Esophagus (tissue), 2 donors: ENCODE data around the gene ITGA11. TPM values are rescaled to one million over a fixed set of nuclear protein-coding genes. Genes with fewer than 3 reads are reported as not detected.

Source experiments
- H3K27ac ChIP-seq, 2 donors: one replicate each; pipeline ENCODE4 v1.5.1; 2013; ENCODE audit warnings: low read depth in 2 of 2, mild to moderate bottlenecking in 2 of 2, inconsistent platforms in 1 of 2, low read length in 1 of 2, moderate library complexity in 1 of 2
- H3K27me3 ChIP-seq, 2 donors: one replicate each; pipeline ENCODE4 v1.6.1; 2013; ENCODE audit warnings: low read length in 2 of 2, control low read depth in 1 of 2, mild to moderate bottlenecking in 1 of 2; ENCODE audit not compliant: insufficient read depth in 2 of 2, control insufficient read depth in 1 of 2
- H3K36me3 ChIP-seq, 2 donors: one replicate each; pipeline ENCODE4 v1.6.1; 2013; ENCODE audit warnings: low read length in 1 of 2; ENCODE audit not compliant: control insufficient read depth in 2 of 2, insufficient read depth in 2 of 2
- H3K4me1 ChIP-seq, 2 donors: one replicate each; pipeline ENCODE4 v1.6.1; 2013; ENCODE audit warnings: low read length in 1 of 2; ENCODE audit not compliant: control insufficient read depth in 2 of 2, insufficient read depth in 2 of 2
- H3K4me3 ChIP-seq, 2 donors: one replicate each; pipeline ENCODE4 v1.5.1; 2013; ENCODE audit warnings: low read length in 2 of 2, mild to moderate bottlenecking in 2 of 2, low read depth in 1 of 2, moderate library complexity in 1 of 2
- H3K9me3 ChIP-seq, 2 donors: one replicate each; pipeline ENCODE4 v1.6.1; 2013; ENCODE audit warnings: mild to moderate bottlenecking in 2 of 2, low read depth in 1 of 2, low read length in 1 of 2, moderate library complexity in 1 of 2; ENCODE audit not compliant: control insufficient read depth in 2 of 2, insufficient read depth in 1 of 2
- WGBS, 2 donors: extraction: QIAGEN DNeasy Blood & Tissue Kit; methylation state at CpG; one replicate each; pipeline ENCODE4 v1.1.7; 2013; 5-methylcytosine and 5-hydroxymethylcytosine counted together
- polyA plus RNA-seq, 2 donors: library from polyadenylated mRNA; stranded (reverse); fragments of 200-250 nt; gene quantifications; one replicate each; pipeline ENCODE4 v1.2.3, GENCODE V29; 2013
- donor health status: healthy with polysubstance abuse.
- donor health status: Bipolar disorder and iron deficiency.

The ITGA11 gene
- polyA plus RNA-seq, 2 donors = 0.14 to 0.45 TPM

- Histone ChIP-seq H3K27ac (no peak overlapping the region), H3K27me3 (no peaks in the 10 kb centered on the region), H3K9me3 (no peaks in the 10 kb centered on the region), H3K36me3 (no peaks in the 10 kb centered on the region), H3K4me1 (peaks cover 0 to 3% of the 10 kb centered on the region in 2 donors), H3K4me3 (no peak overlapping the region)
- WGBS, 2 donors = 55 to 57% methylated on average over 6 to 7 of the region's 7 CpGs
Observed at GRCh38 chr15:68364028-68364659, 67.8 kb downstream of the ITGA11 start.

GRCh38 chr15:68363353-68363752, 68.6 kb downstream of the ITGA11 start:
- no peak overlapping the region for H3K4me3 ChIP-seq
- H3K4me1 ChIP-seq = peaks cover 0 to 3% of the 10 kb centered on the region in 2 donors
- no peaks in the 10 kb centered on the region for H3K36me3 ChIP-seq
- H3K9me3 ChIP-seq = no peaks in the 10 kb centered on the region
- WGBS, 2 donors = 78 to 92% methylated on average over 2 of the region's 2 CpGs
- no peak overlapping the region for H3K27ac ChIP-seq
- no peaks in the 10 kb centered on the region for H3K27me3 ChIP-seq

DNA sequence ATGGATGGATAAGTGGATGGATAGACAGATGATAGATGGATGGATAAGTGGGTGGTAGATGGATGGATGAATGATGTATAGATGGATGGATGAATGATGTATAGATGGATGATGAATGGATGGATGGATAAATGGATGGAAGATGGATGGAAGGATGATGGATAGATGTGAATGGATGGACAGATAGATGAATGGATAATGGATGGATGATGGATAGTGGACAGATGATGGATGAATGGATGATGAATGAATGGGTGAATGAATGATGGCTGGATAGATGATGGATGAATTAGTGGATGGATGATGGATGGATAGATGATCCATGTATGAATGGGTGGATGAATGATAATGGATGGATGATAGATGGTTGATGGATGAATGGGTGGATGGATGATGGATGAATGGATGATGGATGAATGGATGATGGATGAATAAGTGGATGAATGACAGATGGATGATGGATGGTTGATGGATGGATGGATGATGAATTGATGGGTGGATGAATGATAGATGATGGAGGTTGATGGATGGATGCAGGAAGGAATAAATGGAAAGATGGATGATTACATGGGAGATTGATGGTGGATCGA, 69.3 kb downstream of the ITGA11 start:
- WGBS, 2 donors = 92 to 95% methylated on average over 1 of the region's 1 CpG
- no peak overlapping the region for H3K4me3 ChIP-seq

GRCh38 chr15:68360721-68361120, 71.2 kb downstream of the ITGA11 start:
- peaks cover 0 to 3% of the 10 kb centered on the region in 2 donors for H3K4me1 ChIP-seq
- H3K36me3 ChIP-seq = no peaks in the 10 kb centered on the region
- no peak overlapping the region for H3K4me3 ChIP-seq
- peaks cover 4 to 5% of the 10 kb centered on the region in 2 donors for H3K9me3 ChIP-seq
- H3K27ac ChIP-seq = no peak overlapping the region
- WGBS, 2 donors = 64 to 70% methylated on average over 8 of the region's 8 CpGs
- H3K27me3 ChIP-seq = no peaks in the 10 kb centered on the region

More for the DNA sequence above, 69.3 kb downstream of the ITGA11 start:
- H3K27ac ChIP-seq = no peak overlapping the region
- peaks cover 0 to 3% of the 10 kb centered on the region in 2 donors for H3K4me1 ChIP-seq
- H3K27me3 ChIP-seq = no peaks in the 10 kb centered on the region
- no peaks in the 10 kb centered on the region for H3K36me3 ChIP-seq
- no peaks in the 10 kb centered on the region for H3K9me3 ChIP-seq

DNA sequence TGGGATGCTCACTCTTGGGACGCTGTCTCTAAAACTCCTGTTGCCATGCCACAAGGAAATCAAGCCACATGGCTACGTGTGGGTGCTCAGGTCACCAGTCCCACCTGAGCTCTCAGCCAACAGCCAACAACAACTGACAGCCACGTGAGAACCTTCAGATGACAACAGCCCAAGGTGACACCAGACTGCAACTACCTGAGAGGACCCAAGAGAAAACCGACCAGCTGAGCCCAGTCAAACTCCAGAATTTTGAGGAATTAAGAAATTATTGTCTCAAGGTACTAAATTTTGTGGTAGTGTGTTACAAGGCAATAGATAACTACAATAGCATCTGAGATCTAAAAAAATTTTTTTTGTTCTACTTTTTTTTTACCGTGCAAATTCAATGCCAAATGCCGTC, 75.2 kb downstream of the ITGA11 start:
- H3K36me3 ChIP-seq = no peaks in the 10 kb centered on the region
- H3K9me3 ChIP-seq = peaks cover 4 to 5% of the 10 kb centered on the region in 2 donors
- H3K4me3 ChIP-seq = no peak overlapping the region
- no peak overlapping the region for H3K27ac ChIP-seq
- 89 to 92% methylated on average over 6 of the region's 6 CpGs for WGBS, 2 donors
- no peaks in the 10 kb centered on the region for H3K27me3 ChIP-seq
- H3K4me1 ChIP-seq = no peaks in the 10 kb centered on the region

- 92 to 94% methylated on average over 4 of the region's 4 CpGs for WGBS, 2 donors
- Histone ChIP-seq H3K4me1 (no peaks in the 10 kb centered on the region), H3K27ac (no peak overlapping the region), H3K4me3 (no peak overlapping the region), H3K27me3 (no peaks in the 10 kb centered on the region), H3K9me3 (peaks cover 4 to 5% of the 10 kb centered on the region in 2 donors), H3K36me3 (no peaks in the 10 kb centered on the region)
Observed at GRCh38 chr15:68354923-68355322, 77.0 kb downstream of the ITGA11 start.

GRCh38 chr15:68354268-68354667, 77.7 kb downstream of the ITGA11 start:
- Histone ChIP-seq H3K27ac (no peak overlapping the region), H3K9me3 (peaks cover 4 to 5% of the 10 kb centered on the region in 2 donors), H3K27me3 (no peaks in the 10 kb centered on the region), H3K4me3 (no peak overlapping the region), H3K36me3 (no peaks in the 10 kb centered on the region), H3K4me1 (no peaks in the 10 kb centered on the region)
- WGBS, 2 donors = 90% methylated on average over 2 of the region's 2 CpGs

DNA sequence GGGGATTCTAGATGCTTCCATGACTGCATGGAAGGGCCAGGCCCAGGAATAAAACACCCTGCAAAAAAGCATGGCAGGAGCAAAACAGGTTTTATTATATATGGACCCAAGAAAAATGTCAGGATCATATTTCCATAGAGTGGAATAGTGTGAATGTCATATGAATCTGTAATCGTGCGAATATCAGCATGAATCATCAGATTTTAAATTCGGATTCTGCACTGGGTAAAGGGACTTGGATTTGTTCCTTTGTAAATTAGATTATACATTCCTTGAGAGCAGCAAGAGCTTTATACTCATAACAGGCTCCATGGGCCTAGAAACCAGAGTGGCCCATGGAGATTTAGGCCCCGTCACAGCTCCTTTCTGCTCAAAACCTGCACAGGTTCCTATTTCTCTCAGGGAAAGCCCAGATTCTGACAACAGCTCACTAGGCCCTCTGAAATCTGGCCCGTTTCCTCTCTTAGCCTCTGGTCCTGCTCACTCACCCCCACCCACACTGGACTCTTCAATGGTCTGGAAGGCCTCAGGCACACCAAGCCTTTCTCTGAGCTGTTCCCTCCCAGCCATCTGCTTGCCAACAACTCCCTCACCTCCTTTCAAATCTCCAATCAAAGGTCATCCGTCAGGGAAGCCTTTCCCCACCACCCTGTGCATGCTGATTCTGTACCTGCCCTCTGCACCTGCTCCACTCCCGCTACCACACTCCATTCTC, 78.4 kb downstream of the ITGA11 start:
- WGBS, 2 donors = 87% methylated on average over 7 of the region's 7 CpGs
- Histone ChIP-seq H3K27ac (no peak overlapping the region), H3K27me3 (no peaks in the 10 kb centered on the region), H3K4me1 (no peaks in the 10 kb centered on the region), H3K4me3 (no peak overlapping the region), H3K36me3 (no peaks in the 10 kb centered on the region), H3K9me3 (peaks cover 4 to 5% of the 10 kb centered on the region in 2 donors)

- Histone ChIP-seq H3K4me3 (no peak overlapping the region), H3K9me3 (peaks cover 4 to 5% of the 10 kb centered on the region in 2 donors), H3K27me3 (no peaks in the 10 kb centered on the region), H3K4me1 (no peaks in the 10 kb centered on the region), H3K36me3 (no peaks in the 10 kb centered on the region), H3K27ac (peak overlapping the region; percentile 29 to 74)
- WGBS, 2 donors = 42 to 54% methylated on average over 10 of the region's 10 CpGs
Observed at GRCh38 chr15:68352401-68353062, 79.4 kb downstream of the ITGA11 start.
